Measurements from ENCODE around the gene MEX3A.

GRCh38 chr1:156055281-156056048 is 26.8 kb downstream of the MEX3A start:
- no peak for TF ChIP-seq POLR2AphosphoS5 (IDR thresholded peaks at IDR 0.05; ENCODE audit: borderline replicate concordance, low read depth, low read length)
- no peak for TF ChIP-seq EZH2 (IDR thresholded peaks at IDR 0.05)

Measured in SK-N-MC (cell line).